ENCODE measurements around the gene CDC42SE1.

CDC42SE1 gene

DNA sequence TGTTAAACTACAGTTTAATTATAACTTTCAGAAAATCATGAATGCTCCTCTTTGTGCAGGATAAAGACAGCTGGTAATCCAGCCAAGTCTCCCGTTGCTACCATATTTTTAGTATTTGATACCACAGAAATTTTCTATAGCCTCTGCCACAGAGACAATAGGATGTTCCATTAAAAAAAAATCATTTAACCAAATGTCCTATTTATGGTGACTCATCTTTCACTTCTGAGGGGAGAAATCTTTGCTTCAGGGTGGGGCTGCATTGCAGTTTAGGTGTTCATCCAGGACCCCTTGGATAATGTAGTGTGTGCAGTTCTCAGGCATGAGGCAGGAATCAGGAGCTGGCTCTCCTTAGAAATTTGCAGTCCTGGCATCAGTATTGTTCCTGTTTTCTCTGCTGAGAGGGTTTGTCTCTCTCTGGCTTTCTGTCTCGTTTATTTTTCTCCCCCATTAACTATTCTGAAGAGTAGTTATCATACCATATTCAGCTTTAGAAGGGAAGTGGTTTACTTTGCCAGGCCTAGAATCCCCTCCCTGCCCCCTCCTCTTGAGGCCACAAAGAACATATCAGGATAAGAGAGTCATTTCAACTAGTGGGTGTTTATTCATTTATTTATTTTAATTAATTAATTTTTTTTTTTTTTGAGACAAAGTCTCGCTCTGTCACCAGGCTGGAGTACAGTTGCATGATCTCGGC lies 48.1 kb downstream of the CDC42SE1 start:
- H3K27ac Mint-ChIP-seq (ENCODE audit: low read depth), result no peak overlapping the region

GRCh38 chr1:151010346-151010726 lies 49.1 kb downstream of the CDC42SE1 start:
- no peak for DNase-seq (ENCODE audit: low spot score in 2 of 2)
- Mint-ChIP-seq H3K9me3 (no peaks in the 10 kb centered on the region), H3K36me3 (ENCODE audit: insufficient read depth) (peaks cover 16% of the 10 kb centered on the region), H3K27me3 (no peaks in the 10 kb centered on the region), H3K27ac (ENCODE audit: low read depth) (no peak overlapping the region), H3K4me3 (no peak overlapping the region), H3K4me1 (peaks cover 65% of the 10 kb centered on the region)
- no peak for ATAC-seq (replicated peaks; ENCODE audit: extremely low read depth, poor library complexity, severe bottlenecking)

More for the DNA sequence above, 48.1 kb downstream of the CDC42SE1 start:
- Mint-ChIP-seq H3K9me3 (no peaks in the 10 kb centered on the region), H3K36me3 (ENCODE audit: insufficient read depth) (peaks cover 16% of the 10 kb centered on the region), H3K4me3 (no peak overlapping the region), H3K27me3 (no peaks in the 10 kb centered on the region), H3K4me1 (peaks cover 55% of the 10 kb centered on the region)
- DNase-seq (ENCODE audit: low spot score in 2 of 2), result no peak
- ATAC-seq (replicated peaks; ENCODE audit: extremely low read depth, poor library complexity, severe bottlenecking), result no peak

DNA sequence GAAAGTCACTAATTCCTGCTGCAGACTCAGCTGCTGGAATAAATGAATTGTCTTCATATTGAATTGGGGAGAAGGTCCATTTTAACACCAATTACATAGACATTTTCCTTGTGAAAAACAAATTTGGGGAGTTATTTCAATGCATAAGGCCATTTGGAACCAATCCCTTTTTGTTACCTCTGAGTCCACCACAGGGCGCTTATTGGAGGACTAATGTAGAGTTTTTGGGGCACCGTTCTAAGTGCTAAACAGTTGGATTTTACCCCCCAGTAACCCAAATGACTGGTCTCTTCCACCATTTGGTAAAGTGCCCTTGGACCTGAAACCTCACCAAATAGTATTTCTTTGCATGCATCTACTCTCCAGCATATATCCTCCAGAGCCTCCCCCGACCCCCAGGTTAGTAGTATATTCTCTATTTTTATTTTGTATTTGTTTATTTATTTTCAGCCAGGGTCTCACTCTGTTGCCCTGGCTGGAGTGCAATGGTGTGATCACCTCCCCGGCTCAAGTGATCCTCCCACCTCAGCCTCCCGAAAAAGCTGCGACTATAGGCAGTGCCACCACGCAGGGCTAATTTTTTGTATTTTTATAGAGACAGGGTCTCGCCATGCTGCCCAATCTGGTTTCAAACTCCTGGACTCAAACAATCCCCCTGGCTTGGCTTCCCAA lies 49.6 kb downstream of the CDC42SE1 start:
- no peaks in the 10 kb centered on the region for H3K9me3 Mint-ChIP-seq
- H3K27ac Mint-ChIP-seq (ENCODE audit: low read depth), result no peak overlapping the region
- peak overlapping the region; percentile 93 for H3K4me3 Mint-ChIP-seq
- H3K4me1 Mint-ChIP-seq, result peaks cover 67% of the 10 kb centered on the region
- H3K27me3 Mint-ChIP-seq, result no peaks in the 10 kb centered on the region
- DNase-seq (ENCODE audit: low spot score in 2 of 2) (no peak), ATAC-seq (replicated peaks; ENCODE audit: extremely low read depth, poor library complexity, severe bottlenecking) (no peak)
- peaks cover 16% of the 10 kb centered on the region for H3K36me3 Mint-ChIP-seq (ENCODE audit: insufficient read depth)

- no peak for ATAC-seq (replicated peaks; ENCODE audit: extremely low read depth, poor library complexity, severe bottlenecking)
- Mint-ChIP-seq H3K27me3 (no peaks in the 10 kb centered on the region), H3K9me3 (no peaks in the 10 kb centered on the region), H3K27ac (ENCODE audit: low read depth) (peak overlapping the region; percentile 97), H3K4me1 (peaks cover 67% of the 10 kb centered on the region), H3K4me3 (peak overlapping the region; percentile 93), H3K36me3 (ENCODE audit: insufficient read depth) (peaks cover 16% of the 10 kb centered on the region)
- no peak for DNase-seq (ENCODE audit: low spot score in 2 of 2)
These were observed 50.2 kb downstream of the CDC42SE1 start for GRCh38 chr1:151009206-151009587.

DNA sequence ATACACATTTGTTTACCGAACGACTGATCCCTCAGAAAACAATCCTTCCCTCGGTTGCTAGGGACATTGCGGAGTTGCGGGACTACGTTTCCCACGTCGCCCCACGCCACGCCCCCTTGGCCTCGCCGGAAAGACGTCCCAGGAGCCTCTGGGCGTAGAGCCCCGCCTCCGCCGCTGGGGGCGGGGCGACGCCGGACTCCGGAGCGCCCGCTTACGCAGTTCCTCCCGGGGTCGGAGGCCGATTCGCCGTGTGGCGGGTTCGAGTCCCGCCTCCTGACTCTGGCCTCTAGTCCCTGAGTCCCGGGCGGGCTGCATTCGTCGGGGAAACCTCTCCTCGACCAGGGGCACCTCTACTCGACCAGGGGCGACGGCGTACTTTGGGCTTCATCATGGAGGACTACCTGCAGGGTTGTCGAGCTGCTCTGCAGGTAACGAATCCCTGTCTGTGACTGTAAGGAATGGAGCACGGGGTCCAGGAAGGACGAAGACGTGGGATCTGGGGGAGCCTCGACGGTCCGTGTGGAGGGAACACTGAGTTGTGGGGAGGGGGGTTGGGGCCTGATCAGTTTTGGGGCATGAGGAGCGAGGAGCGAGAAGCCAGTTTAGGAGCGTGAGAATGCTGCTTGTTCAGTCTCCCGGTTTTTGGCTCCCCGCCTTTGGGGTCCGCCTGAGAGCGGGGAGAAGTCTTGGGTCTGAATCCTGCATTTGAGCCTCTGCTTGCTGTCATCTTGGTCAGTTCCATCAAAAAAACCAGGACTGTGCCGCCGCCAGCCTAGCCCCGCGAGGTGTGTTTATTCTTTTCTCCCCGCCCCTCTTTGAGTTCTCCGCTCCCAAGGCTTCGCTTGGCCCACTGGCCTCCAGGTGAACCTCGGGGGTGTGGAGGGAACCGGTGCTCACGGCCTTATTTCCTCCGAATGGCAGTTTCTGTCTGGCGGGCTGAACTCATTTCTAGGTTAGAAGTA lies 50.9 kb downstream of the CDC42SE1 start, which contains the start of gene PRUNE1:
TSS of gene PRUNE1 (plus strand) at position 206 of the 962 bp plus-strand sequence. CDS start at position 390, 184 bp downstream.
- DNase-seq (ENCODE audit: low spot score in 2 of 2) (peak; percentile 87 to 94), ATAC-seq (replicated peaks; ENCODE audit: extremely low read depth, poor library complexity, severe bottlenecking) (peak; percentile 88)
- Mint-ChIP-seq H3K27me3 (no peaks in the 10 kb centered on the region), H3K9me3 (no peaks in the 10 kb centered on the region), H3K4me3 (peak within 1 kb of the TSS; percentile 93), H3K27ac (ENCODE audit: low read depth) (peak within 1 kb of the TSS; percentile 97), H3K36me3 (ENCODE audit: insufficient read depth) (peaks cover 15% of the 10 kb centered on the region), H3K4me1 (peaks cover 64% of the 10 kb centered on the region)

DNA sequence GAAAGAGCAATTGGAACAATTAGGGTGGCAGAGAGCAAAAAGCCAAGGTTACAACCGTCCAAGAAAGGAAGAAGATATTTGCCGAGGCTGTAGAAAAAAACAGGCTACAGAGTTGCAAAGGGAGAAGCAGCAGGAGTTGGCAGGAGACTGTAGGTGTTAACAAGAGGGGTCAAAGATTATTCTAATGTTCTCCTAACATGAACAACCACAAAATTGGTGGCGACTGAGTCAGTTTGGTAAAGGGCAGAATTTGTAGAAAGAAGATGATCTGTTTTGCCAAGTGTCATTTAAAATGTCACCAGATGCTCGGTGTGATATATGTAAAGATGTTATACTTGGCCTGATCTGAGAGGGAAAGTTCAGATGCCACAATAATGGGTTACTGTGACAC lies 51.6 kb downstream of the CDC42SE1 start:
- no peaks in the 10 kb centered on the region for H3K27me3 Mint-ChIP-seq
- H3K36me3 Mint-ChIP-seq (ENCODE audit: insufficient read depth), result peaks cover 15% of the 10 kb centered on the region
- H3K9me3 Mint-ChIP-seq, result no peaks in the 10 kb centered on the region
- H3K4me1 Mint-ChIP-seq, result peaks cover 61% of the 10 kb centered on the region
- H3K4me3 Mint-ChIP-seq, result peak overlapping the region; percentile 93
- no peak for DNase-seq (ENCODE audit: low spot score in 2 of 2)
- no peak for ATAC-seq (replicated peaks; ENCODE audit: extremely low read depth, poor library complexity, severe bottlenecking)
- H3K27ac Mint-ChIP-seq (ENCODE audit: low read depth), result peak overlapping the region; percentile 97

- DNase-seq (ENCODE audit: low spot score in 2 of 2) (no peak), ATAC-seq (replicated peaks; ENCODE audit: extremely low read depth, poor library complexity, severe bottlenecking) (no peak)
- Mint-ChIP-seq H3K4me3 (peak within 1 kb of the TSS; percentile 93), H3K36me3 (ENCODE audit: insufficient read depth) (peaks cover 15% of the 10 kb centered on the region), H3K9me3 (no peaks in the 10 kb centered on the region), H3K27ac (ENCODE audit: low read depth) (peak within 1 kb of the TSS; percentile 97), H3K4me1 (peaks cover 59% of the 10 kb centered on the region), H3K27me3 (no peaks in the 10 kb centered on the region)
These were observed 52.9 kb downstream of the CDC42SE1 start, which contains the start of gene MINDY1 for GRCh38 chr1:151006327-151007052. Gene MINDY1 (minus strand): TSS chr1:151006902. CDS start chr1:151002617, 4,285 bp downstream.

- Mint-ChIP-seq H3K4me3 (peak overlapping the region; percentile 93), H3K27ac (ENCODE audit: low read depth) (peak overlapping the region; percentile 97), H3K36me3 (ENCODE audit: insufficient read depth) (peaks cover 15% of the 10 kb centered on the region), H3K9me3 (no peaks in the 10 kb centered on the region), H3K27me3 (peaks cover 2% of the 10 kb centered on the region), H3K4me1 (peaks cover 54% of the 10 kb centered on the region)
- ATAC-seq (replicated peaks; ENCODE audit: extremely low read depth, poor library complexity, severe bottlenecking) (no peak), DNase-seq (ENCODE audit: low spot score in 2 of 2) (no peak)
These were observed 53.6 kb downstream of the CDC42SE1 start for GRCh38 chr1:151005729-151006319.

DNA sequence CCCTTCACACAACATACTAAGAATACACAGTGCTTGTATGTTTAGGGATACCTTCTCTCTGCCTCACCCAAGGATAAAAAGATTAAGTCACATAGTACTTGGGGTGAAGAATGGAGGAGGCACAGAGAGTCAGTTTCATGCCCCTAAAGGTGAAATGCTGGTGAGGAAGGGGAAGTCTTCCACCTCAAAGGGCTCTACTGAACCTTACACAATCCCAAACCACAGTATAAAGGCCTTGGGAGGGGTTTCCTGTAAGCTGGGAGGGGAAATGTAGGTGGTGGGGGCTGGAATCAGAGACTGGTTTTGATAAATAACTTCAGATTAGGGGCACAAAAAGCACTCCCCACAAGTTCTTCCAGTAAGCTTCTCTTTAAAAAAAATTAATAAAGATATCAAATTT lies 56.2 kb downstream of the CDC42SE1 start:
- H3K4me1 Mint-ChIP-seq, result peaks cover 37% of the 10 kb centered on the region
- peak overlapping the region; percentile 13 for H3K27ac Mint-ChIP-seq (ENCODE audit: low read depth)
- H3K9me3 Mint-ChIP-seq, result no peaks in the 10 kb centered on the region
- no peak overlapping the region for H3K4me3 Mint-ChIP-seq
- DNase-seq (ENCODE audit: low spot score in 2 of 2) (no peak), ATAC-seq (replicated peaks; ENCODE audit: extremely low read depth, poor library complexity, severe bottlenecking) (no peak)
- peaks cover 10% of the 10 kb centered on the region for H3K27me3 Mint-ChIP-seq
- peaks cover 10% of the 10 kb centered on the region for H3K36me3 Mint-ChIP-seq (ENCODE audit: insufficient read depth)

GRCh38 chr1:151002611-151003010 lies 56.8 kb downstream of the CDC42SE1 start:
- Mint-ChIP-seq H3K4me1 (peaks cover 33% of the 10 kb centered on the region), H3K27me3 (peaks cover 10% of the 10 kb centered on the region), H3K27ac (ENCODE audit: low read depth) (no peak overlapping the region), H3K36me3 (ENCODE audit: insufficient read depth) (peaks cover 5% of the 10 kb centered on the region), H3K4me3 (no peak overlapping the region), H3K9me3 (no peaks in the 10 kb centered on the region)
- no peak for ATAC-seq (replicated peaks; ENCODE audit: extremely low read depth, poor library complexity, severe bottlenecking)
- DNase-seq (ENCODE audit: low spot score in 2 of 2), result no peak

DNA sequence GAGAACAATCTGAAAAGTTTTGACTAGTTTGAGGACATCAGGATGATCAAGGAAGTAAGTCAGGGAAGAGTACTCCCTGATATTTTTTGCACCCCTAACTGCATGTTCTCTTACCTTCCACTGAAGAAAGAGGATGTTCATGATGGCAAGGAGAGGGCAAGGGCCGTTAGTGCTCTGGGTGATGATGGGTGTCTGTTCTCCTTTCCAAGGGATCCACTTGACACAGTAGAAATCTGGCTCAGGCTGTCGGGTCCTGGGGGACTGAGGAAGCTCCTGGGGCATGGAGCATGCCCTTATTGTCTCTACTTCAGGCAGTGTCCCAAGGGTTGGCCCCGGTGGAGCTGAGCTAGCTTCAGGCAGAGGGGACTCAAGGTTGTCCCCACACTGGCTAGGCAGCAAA lies 57.4 kb downstream of the CDC42SE1 start:
- H3K27ac Mint-ChIP-seq (ENCODE audit: low read depth), result no peak overlapping the region
- peaks cover 10% of the 10 kb centered on the region for H3K27me3 Mint-ChIP-seq
- H3K4me1 Mint-ChIP-seq, result peaks cover 27% of the 10 kb centered on the region
- no peak overlapping the region for H3K4me3 Mint-ChIP-seq
- ATAC-seq (replicated peaks; ENCODE audit: extremely low read depth, poor library complexity, severe bottlenecking) (no peak), DNase-seq (ENCODE audit: low spot score in 2 of 2) (no peak)
- H3K9me3 Mint-ChIP-seq, result no peaks in the 10 kb centered on the region
- H3K36me3 Mint-ChIP-seq (ENCODE audit: insufficient read depth), result peaks cover 6% of the 10 kb centered on the region

Data from central memory CD8-positive, alpha-beta T cell (primary cell).